Cerebellar cortex (tissue), 1 donor: ENCODE measurements around the gene ASB18.

Experiments used
- DNase-seq: peaks from one replicate; pipeline ENCODE4 v3.0.0-alpha.2; 2015; ENCODE audit warnings: low spot score

ASB18 gene

GRCh38 chr2:236208019-236208926 lies 55.9 kb downstream of the ASB18 start:
- no peak for DNase-seq

DNA sequence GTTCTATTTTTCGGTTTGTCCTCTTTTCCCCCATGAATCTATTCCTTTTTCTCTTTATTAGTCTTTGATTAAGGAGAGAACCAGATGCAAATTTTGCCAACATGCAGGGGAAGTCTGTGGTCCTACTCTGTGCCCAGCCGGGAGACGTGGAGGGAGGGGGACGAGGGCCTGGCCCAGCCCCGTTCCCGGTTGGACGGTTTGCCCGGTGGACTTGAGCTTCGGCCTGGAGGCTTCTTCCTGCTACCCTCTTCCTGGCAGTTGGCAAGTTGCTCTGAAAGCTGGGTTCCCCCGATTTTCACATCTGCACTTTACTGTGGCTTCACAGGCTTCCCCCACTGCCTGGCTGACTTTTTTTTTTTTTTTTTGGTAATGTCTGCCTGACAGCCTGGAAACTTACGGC lies 56.7 kb downstream of the ASB18 start:
- DNase-seq, result no peak

GRCh38 chr2:236205867-236206645 lies 58.1 kb downstream of the ASB18 start:
- no peak for DNase-seq

- no peak for DNase-seq
Measured at GRCh38 chr2:236204953-236205352, 59.3 kb downstream of the ASB18 start.

- no peak for DNase-seq
Measured at GRCh38 chr2:236200378-236200777, 63.8 kb downstream of the ASB18 start.

DNA sequence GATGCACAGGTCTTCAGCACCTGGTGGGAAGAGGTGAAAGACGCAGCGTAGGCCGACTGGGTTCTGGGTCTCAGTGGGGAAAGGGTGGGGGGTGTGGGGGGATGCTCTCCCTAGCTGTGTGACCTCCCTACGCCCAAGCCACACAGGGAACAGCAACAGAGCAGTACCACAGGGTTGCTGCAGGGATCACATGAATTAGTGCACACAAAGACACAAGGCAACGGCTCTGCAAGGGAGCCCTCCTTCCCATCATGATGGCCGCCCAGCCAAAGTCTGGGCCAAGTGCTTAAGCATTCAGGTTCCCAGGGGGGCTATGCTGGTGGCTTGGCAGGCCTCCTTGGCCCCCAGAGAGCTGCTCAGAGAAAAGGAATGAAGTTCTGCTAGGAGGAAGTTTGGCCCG lies 67.8 kb downstream of the ASB18 start:
- DNase-seq, result no peak

DNA sequence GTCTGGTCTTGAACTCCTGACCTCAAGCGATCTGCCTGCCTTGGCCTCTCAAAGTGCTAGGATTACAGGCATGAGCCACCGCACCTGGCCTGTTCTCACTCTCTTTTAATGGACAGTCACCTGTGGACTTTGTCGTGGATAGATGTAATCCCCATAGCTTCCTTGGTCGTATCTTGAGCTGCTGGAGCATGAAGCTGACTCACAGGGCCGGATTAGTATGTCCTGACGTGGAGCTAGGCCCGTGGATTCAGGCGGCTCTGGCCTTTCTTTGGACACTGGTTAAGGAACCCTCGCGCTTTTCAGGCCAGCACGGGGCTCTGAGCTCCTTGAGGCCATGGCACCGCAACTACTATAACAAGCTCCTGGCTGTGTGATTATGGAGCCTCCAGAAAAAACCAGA lies 68.5 kb downstream of the ASB18 start:
- no peak for DNase-seq

GRCh38 chr2:236194786-236195185 lies 69.4 kb downstream of the ASB18 start:
- DNase-seq, result no peak

GRCh38 chr2:236193026-236193425 lies 71.2 kb downstream of the ASB18 start:
- DNase-seq, result no peak

DNA sequence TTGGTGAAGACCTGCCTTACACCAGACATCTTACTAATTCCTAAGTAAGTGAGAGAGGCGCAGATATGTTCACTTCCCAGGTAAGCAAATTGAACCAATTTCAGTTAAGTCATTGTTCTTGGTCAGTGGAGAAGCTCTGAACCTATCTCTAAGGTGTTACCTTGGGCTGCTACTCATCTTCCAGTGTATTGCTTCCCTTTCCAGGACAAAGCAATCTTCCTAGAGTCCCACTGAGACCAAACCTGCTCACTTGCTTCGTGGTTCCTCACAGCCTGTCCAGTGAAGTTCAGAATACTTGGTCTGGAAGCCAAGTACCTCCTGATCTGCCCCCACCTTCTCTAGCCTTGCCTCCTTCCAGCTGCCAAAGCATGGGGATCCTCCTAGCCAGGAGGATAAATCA lies 73.5 kb downstream of the ASB18 start:
- DNase-seq, result no peak

- no peak for DNase-seq
Measured at GRCh38 chr2:236184701-236185100, 79.5 kb downstream of the ASB18 start.

GRCh38 chr2:236180831-236181453 lies 83.3 kb downstream of the ASB18 start:
- peak; percentile 83 for DNase-seq

DNA sequence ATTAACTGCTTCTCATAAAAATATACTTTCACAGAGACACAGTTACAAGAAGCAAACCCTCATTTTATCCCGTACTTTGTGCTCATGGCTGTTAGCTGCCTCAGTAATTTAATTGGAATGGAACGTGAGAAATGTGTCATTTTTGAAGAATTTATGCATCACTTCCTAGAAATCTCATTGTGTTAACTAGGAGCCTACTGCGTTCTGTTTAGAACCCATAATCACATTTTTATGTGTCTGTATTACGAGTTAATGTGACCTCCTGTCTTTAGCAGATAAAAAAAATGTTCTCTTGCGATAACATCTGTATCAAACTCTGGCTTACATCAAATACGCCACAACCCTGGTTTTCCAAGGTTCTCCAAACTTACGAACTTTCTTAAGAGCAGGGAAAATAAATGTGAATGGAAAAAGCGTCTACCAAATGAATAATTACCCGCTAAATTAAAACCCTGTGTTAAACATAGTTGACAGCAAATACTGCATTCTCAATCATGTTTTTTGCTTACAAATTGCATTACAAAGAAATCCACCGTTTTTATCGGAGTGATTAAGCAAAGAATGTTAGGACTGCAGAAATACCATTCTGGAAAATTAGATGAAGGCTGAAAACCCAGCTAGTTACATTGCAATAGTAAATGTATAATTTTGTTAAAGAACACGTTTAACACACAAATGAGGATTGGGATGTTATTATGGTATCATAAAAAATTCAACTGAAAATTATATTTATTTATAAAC lies 84.0 kb downstream of the ASB18 start:
- no peak for DNase-seq

DNA sequence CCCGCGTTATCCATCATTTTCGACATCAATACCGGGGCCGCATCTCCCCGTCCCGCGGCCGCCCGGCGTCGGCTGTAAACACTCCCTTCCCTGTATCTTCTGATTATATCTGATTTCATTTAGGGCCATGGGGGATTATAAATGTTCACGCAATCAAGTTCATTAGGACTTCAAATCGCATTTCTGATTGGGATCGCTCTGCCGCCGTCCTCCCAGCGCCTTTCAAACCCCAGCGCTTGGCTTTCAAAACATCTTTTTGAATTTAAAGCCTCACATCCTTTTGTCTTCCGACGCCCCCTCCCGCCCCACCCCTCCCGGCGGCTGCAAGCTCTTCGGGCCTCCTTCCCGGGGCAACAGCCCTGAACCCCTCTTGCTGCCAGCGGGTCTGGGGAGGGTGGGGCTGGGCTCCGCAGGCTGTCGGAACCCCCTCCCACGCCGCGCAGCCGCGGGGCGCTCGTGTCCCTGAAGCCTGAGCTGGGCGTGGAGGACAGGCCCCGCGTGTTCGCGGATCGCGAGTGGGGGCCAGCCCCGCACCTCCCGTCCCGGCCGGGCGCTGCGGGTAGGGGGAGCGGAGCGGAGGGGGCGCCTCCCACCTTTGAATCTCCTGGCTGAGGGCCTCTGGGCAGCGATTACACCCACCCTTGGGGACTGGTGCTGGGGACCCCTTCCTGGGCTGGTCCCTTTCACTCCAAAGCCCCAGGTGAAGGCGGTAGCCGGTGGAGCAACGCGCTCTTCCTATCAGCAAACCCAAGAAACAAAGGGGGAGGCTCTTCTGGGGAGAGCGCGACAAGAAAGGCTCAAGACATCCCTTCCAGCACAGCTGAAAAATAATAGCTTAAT lies 84.8 kb downstream of the ASB18 start:
- DNase-seq, result peak; percentile 66

DNA sequence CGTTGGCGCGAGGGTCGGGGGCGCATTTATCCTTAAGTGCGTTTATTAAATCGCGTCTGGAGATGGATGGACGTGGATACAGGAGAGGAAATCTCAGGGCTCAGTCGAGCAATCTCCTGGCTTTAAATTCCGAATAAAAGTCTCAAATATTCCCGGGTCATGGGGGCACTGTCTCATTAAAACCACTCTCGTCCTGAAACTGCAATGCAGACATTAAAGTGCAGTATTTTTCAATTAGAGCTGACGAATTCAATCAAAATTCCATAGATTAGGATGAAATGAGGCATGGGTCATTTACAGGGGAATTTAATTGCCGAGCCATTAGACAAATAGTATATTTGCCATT lies 85.3 kb downstream of the ASB18 start:
- peak; percentile 62 for DNase-seq

GRCh38 chr2:236177967-236178889 lies 86.0 kb downstream of the ASB18 start:
- peak; percentile 80 for DNase-seq

DNA sequence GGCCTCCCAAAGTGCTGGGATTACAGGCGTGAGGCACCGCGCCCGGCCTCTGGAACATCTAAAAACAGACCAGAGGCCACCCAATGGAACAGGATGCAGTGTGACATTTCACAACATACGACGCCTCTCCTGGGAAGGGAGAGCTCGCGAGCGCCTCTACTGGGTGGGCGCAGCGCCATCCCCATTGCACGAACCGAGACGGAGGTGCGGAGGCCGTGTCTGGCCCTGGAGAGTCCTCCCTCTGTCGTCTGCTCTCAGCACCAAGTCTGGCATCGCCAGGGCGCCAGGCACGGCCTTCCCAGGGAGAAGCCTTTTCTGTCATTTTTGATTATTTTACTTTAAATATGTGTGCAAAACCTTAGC lies 86.6 kb downstream of the ASB18 start:
- peak; percentile 44 for DNase-seq

- DNase-seq, result no peak
Measured at GRCh38 chr2:236176951-236177350, 87.3 kb downstream of the ASB18 start.

GRCh38 chr2:236176417-236176816 lies 87.8 kb downstream of the ASB18 start:
- DNase-seq, result peak; percentile 55

DNA sequence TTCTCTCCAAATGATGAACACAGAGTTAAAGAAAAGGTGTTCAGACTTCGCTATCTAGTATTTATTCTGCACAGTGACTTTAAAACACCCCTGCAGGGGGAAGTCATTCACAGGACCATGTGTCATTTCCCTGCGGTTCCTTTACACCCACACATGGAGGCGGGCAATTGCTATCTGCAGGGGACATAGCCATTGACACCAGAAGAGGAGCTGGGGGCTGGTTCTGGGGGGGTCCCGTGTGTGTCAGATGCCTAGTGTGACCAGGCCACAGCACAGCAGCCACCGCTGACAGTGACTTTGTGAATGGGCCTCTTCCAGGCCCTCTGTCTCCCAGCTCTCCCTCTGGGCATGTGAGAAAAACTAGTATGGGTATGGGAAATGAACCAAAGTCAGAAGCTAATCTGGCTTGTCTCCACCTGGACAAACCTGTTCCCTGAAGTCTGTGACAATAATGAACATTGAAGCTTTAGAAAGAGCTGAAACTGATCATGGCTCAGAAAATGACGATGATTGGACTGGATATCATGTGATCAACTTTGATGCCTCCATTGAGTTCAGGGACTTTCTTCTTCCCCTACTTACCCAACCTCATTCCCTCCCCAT lies 88.6 kb downstream of the ASB18 start:
- no peak for DNase-seq
